Stimulated activated CD4-positive, alpha-beta T cell treated with anti-CD3 and anti-CD28 coated beads, TNF-alpha, amount 100 ng/mL, for 1 hour (primary cell): ENCODE data around the gene AKR1E2.
"Not testable (repeated sequence)": the region's sequence is repeated elsewhere in the genome, so short reads cannot be mapped to it uniquely, and the experiment has no call there.

ENCODE experiments used
- DNase-seq, 3 donors: peaks; one replicate each; pipeline ENCODE4 v3.0.0-alpha.2; 2020; ENCODE audit warnings: low read depth in 3 of 3, low spot score in 1 of 3

Gene AKR1E2

GRCh38 chr10:4813023-4813422 lies 13.0 kb upstream of the AKR1E2 start:
- no peak for DNase-seq

GRCh38 chr10:4813496-4813895 lies 12.5 kb upstream of the AKR1E2 start:
- DNase-seq: no peak

- not testable (repeated sequence) for DNase-seq
These were observed 10.3 kb upstream of the AKR1E2 start for GRCh38 chr10:4815646-4816180.

GRCh38 chr10:4816966-4817365 lies 9.0 kb upstream of the AKR1E2 start:
- no peak for DNase-seq

GRCh38 chr10:4819067-4819466 lies 6.9 kb upstream of the AKR1E2 start:
- DNase-seq: no peak

GRCh38 chr10:4819707-4820106 lies 6.3 kb upstream of the AKR1E2 start:
- no peak for DNase-seq

- no peak for DNase-seq
These were observed 5.1 kb upstream of the AKR1E2 start for GRCh38 chr10:4820804-4821401.

GRCh38 chr10:4822208-4822607 lies 3.8 kb upstream of the AKR1E2 start:
- no peak for DNase-seq

- DNase-seq: no peak
These were observed 1.2 kb upstream of the AKR1E2 start for GRCh38 chr10:4824791-4825310.

GRCh38 chr10:4825456-4825867 lies 545 bp upstream of the AKR1E2 start:
- no peak for DNase-seq

- no peak for DNase-seq
These were observed 851 bp downstream of the AKR1E2 start for GRCh38 chr10:4826792-4827324.

GRCh38 chr10:4828005-4828404 lies 2.0 kb downstream of the AKR1E2 start:
- DNase-seq: no peak

GRCh38 chr10:4830551-4830950 lies 4.5 kb downstream of the AKR1E2 start:
- DNase-seq: no peak

GRCh38 chr10:4831091-4831490 lies 5.1 kb downstream of the AKR1E2 start:
- no peak for DNase-seq

- DNase-seq: no peak
These were observed 7.3 kb downstream of the AKR1E2 start for GRCh38 chr10:4833286-4833685.

- DNase-seq: no peak
These were observed 8.9 kb downstream of the AKR1E2 start for GRCh38 chr10:4834898-4835405.

- DNase-seq: no peak
These were observed 9.5 kb downstream of the AKR1E2 start for GRCh38 chr10:4835494-4835918.

- DNase-seq: no peak
These were observed 10.5 kb downstream of the AKR1E2 start for GRCh38 chr10:4836416-4836969.

- DNase-seq: no peak
These were observed 11.5 kb downstream of the AKR1E2 start for GRCh38 chr10:4837551-4837950.

- no peak for DNase-seq
These were observed 12.7 kb downstream of the AKR1E2 start for GRCh38 chr10:4838743-4839142.

GRCh38 chr10:4839353-4839752 lies 13.3 kb downstream of the AKR1E2 start:
- DNase-seq: no peak

- DNase-seq: no peak
These were observed 14.1 kb downstream of the AKR1E2 start for GRCh38 chr10:4840151-4840550.
